ENCODE results near the gene ADAM12. TPM values are rescaled to one million over a fixed set of nuclear protein-coding genes. Genes with fewer than 3 reads are reported as not detected.

The ADAM12 gene
- total and polyA plus RNA-seq, 10 of the 15 experiments (the other 5 are each of a cell fraction or from before 2014, with no cell fraction given): under 0.01 to 0.62 (median 0.04) TPM; not detected in 5

- WGBS (ENCODE audit: insufficient coverage, insufficient replicate concordance, low lambda C conversion rate, missing lambda C conversion rate): 0% methylated on average over 4 of the region's 4 CpGs
- CTCF ChIA-PET: no interaction called here
- TF ChIP-seq CBFB (IDR thresholded peaks at IDR 0.05; ENCODE audit: low read depth): no peak
- TF ChIP-seq CREB1 (IDR thresholded peaks at IDR 0.05; ENCODE audit: low read depth): no peak
- TF ChIP-seq MYB (IDR thresholded peaks at IDR 0.05; ENCODE audit: borderline replicate concordance, low read depth, low read length): no peak
- TF ChIP-seq TARDBP (IDR thresholded peaks at IDR 0.05; ENCODE audit: borderline replicate concordance): no peak
- no peak for TF ChIP-seq ZNF24 (IDR thresholded peaks at IDR 0.05)
- no peak for TF ChIP-seq POLR2A (IDR thresholded peaks at IDR 0.05; ENCODE audit: low read depth, low read length)
- TF ChIP-seq, protein P1, sequence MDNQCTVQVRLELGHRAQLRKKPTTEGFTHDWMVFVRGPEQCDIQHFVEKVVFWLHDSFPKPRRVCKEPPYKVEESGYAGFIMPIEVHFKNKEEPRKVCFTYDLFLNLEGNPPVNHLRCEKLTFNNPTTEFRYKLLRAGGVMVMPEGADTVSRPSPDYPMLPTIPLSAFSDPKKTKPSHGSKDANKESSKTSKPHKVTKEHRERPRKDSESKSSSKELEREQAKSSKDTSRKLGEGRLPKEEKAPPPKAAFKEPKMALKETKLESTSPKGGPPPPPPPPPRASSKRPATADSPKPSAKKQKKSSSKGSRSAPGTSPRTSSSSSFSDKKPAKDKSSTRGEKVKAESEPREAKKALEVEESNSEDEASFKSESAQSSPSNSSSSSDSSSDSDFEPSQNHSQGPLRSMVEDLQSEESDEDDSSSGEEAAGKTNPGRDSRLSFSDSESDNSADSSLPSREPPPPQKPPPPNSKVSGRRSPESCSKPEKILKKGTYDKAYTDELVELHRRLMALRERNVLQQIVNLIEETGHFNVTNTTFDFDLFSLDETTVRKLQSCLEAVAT (IDR thresholded peaks at IDR 0.05): no peak
- TF ChIP-seq TBL1XR1 (IDR thresholded peaks at IDR 0.05; ENCODE audit: low read depth, low read length): no peak
- TF ChIP-seq PAX5 (IDR thresholded peaks at IDR 0.05; ENCODE audit: borderline replicate concordance, low read depth, low read length): no peak
- TF ChIP-seq, protein P2, sequence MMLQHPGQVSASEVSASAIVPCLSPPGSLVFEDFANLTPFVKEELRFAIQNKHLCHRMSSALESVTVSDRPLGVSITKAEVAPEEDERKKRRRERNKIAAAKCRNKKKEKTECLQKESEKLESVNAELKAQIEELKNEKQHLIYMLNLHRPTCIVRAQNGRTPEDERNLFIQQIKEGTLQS (IDR thresholded peaks at IDR 0.05; ENCODE audit: borderline replicate concordance, extremely low read depth, low read depth, low read length): no peak
- no peak for TF ChIP-seq GATAD2B (conservative IDR thresholded peaks at IDR 0.05; ENCODE audit: low read depth)
- FAIRE-seq: no peak
- no TSS peak for BruUV-seq (replicated peaks)
- Histone ChIP-seq H3K27ac (ENCODE audit: control insufficient read depth, insufficient read depth) (no peak overlapping the region), H3K4me3 (no peak overlapping the region), H3K27me3 (replicated peaks in 1 of 2; ENCODE audit: control insufficient read depth in 2 of 2, insufficient read depth in 2 of 2, low read length in 1 of 2) (no peaks in the 10 kb centered on the region), H4K20me1 (ENCODE audit: control insufficient read depth, insufficient read depth) (no peaks in the 10 kb centered on the region), H3K36me3 (ENCODE audit: control insufficient read depth in 2 of 2, insufficient read depth in 2 of 2, low read length in 1 of 2) (no peaks in the 10 kb centered on the region), H3K9me3 (replicated peaks; ENCODE audit: control insufficient read depth, insufficient read depth, low read length) (no peaks in the 10 kb centered on the region), H3K4me2 (ENCODE audit: control insufficient read depth, insufficient read depth) (no peak overlapping the region), H3K4me1 (ENCODE audit: control insufficient read depth, insufficient read depth, low read length) (no peaks in the 10 kb centered on the region), H3K9ac (ENCODE audit: control insufficient read depth, insufficient read depth, low read length) (no peak overlapping the region), H3K79me2 (ENCODE audit: control insufficient read depth, insufficient read depth, low read length) (no peaks in the 10 kb centered on the region), H2AFZ (ENCODE audit: control insufficient read depth, low read depth, low read length) (no peak overlapping the region)
- RAD21 ChIA-PET (ENCODE audit: unreplicated experiment): no interaction called here
- no peak for DNase-seq (ENCODE audit: low read depth, low spot score)
- intact Hi-C loops (cut with micrococcal nuclease; ENCODE audit: unreplicated experiment) (no loop called here), in situ Hi-C loops (cut with MboI) (no loop called here)
- SMC1A ChIA-PET (ENCODE audit: uncharacterized antibody, unreplicated experiment): no interaction called here
- no peak for ATAC-seq
- POLR2A ChIA-PET: no interaction called here
Measured at GRCh38 chr10:126135177-126135576, 253.1 kb downstream of the ADAM12 start.

All from GM12878 (cell line).